HEK293T (cell line): ENCODE measurements around the gene RNASEH2B.

Experiments
- BHLHE40 ChIP-seq: fragments of 450-650 bp; IDR thresholded peaks from 2 replicates; pipeline ENCODE4 v1.6.1; 2016; ENCODE audit warnings: mild to moderate bottlenecking, moderate library complexity, borderline replicate concordance
- CTBP1 ChIP-seq: fragments of 450-650 bp; IDR thresholded peaks from 2 replicates; pipeline ENCODE4 v1.6.1; 2016; ENCODE audit warnings: borderline replicate concordance
- ELF4 ChIP-seq: fragments of 450-650 bp; IDR thresholded peaks from 2 replicates; pipeline ENCODE4 v1.6.1; 2017; ENCODE audit warnings: antibody characterized with exemption
- FOXK2 ChIP-seq: fragments of 450-650 bp; IDR thresholded peaks from 2 replicates; pipeline ENCODE4 v1.6.1; 2016; ENCODE audit warnings: mild to moderate bottlenecking
- FOXM1 ChIP-seq: fragments of 450-650 bp; IDR thresholded peaks from 2 replicates; pipeline ENCODE4 v1.6.1; 2017; ENCODE audit warnings: mild to moderate bottlenecking, borderline replicate concordance
- HDGF ChIP-seq: fragments of 450-650 bp; IDR thresholded peaks from 2 replicates; pipeline ENCODE4 v1.6.1; 2017; ENCODE audit warnings: antibody characterized with exemption, borderline replicate concordance
- LEF1 ChIP-seq: fragments of 450-650 bp; IDR thresholded peaks from 2 replicates; pipeline ENCODE4 v1.6.1; 2017; ENCODE audit warnings: mild to moderate bottlenecking, borderline replicate concordance
- SP1 ChIP-seq: fragments of 450-650 bp; IDR thresholded peaks from 2 replicates; pipeline ENCODE4 v1.6.1; 2017
- SUZ12 ChIP-seq: fragments of 450-650 bp; IDR thresholded peaks from 2 replicates; pipeline ENCODE4 v1.6.1; 2016; ENCODE audit warnings: mild to moderate bottlenecking
- TARDBP ChIP-seq: fragments of 450-650 bp; IDR thresholded peaks from 2 replicates; pipeline ENCODE4 v1.6.1; 2016
- ZNF384 ChIP-seq: fragments of 450-650 bp; IDR thresholded peaks from 2 replicates; pipeline ENCODE4 v1.6.1; 2016
- TF ChIP-seq, protein P1 (sequence below): fragments of 450-650 bp; IDR thresholded peaks from 2 replicates; pipeline ENCODE4 v1.6.1; 2016

- TF ChIP-seq FOXK2: no peak
- no peak for TF ChIP-seq ZNF384
- no peak for TF ChIP-seq CTBP1
- no peak for TF ChIP-seq SP1
- no peak for TF ChIP-seq ELF4
- TF ChIP-seq SUZ12: no peak
- TF ChIP-seq TARDBP: no peak
- TF ChIP-seq BHLHE40: no peak
- TF ChIP-seq, protein P1, sequence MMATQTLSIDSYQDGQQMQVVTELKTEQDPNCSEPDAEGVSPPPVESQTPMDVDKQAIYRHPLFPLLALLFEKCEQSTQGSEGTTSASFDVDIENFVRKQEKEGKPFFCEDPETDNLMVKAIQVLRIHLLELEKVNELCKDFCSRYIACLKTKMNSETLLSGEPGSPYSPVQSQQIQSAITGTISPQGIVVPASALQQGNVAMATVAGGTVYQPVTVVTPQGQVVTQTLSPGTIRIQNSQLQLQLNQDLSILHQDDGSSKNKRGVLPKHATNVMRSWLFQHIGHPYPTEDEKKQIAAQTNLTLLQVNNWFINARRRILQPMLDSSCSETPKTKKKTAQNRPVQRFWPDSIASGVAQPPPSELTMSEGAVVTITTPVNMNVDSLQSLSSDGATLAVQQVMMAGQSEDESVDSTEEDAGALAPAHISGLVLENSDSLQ: no peak
- no peak for TF ChIP-seq FOXM1
- no peak for TF ChIP-seq LEF1
- TF ChIP-seq HDGF: no peak
Measured at GRCh38 chr13:50898338-50898737, 11.3 kb upstream of the RNASEH2B start.
